Measurements from ENCODE around the gene HMGCL.
A peak's percentile ranks its signal among the peaks of the same experiment; 100 is the strongest.
"Not testable (repeated sequence)": the region's sequence is repeated elsewhere in the genome, so short reads cannot be mapped to it uniquely, and the experiment has no call there.

Gene HMGCL

GRCh38 chr1:23798662-23799142 is 26.5 kb downstream of the HMGCL start:
- no peak for DNase-seq (ENCODE audit: low spot score)

- DNase-seq (ENCODE audit: low spot score): no peak
Observed at GRCh38 chr1:23797478-23798448, 27.5 kb downstream of the HMGCL start.

- no peak for DNase-seq (ENCODE audit: low spot score)
Observed at GRCh38 chr1:23796466-23797271, 28.6 kb downstream of the HMGCL start.

DNA sequence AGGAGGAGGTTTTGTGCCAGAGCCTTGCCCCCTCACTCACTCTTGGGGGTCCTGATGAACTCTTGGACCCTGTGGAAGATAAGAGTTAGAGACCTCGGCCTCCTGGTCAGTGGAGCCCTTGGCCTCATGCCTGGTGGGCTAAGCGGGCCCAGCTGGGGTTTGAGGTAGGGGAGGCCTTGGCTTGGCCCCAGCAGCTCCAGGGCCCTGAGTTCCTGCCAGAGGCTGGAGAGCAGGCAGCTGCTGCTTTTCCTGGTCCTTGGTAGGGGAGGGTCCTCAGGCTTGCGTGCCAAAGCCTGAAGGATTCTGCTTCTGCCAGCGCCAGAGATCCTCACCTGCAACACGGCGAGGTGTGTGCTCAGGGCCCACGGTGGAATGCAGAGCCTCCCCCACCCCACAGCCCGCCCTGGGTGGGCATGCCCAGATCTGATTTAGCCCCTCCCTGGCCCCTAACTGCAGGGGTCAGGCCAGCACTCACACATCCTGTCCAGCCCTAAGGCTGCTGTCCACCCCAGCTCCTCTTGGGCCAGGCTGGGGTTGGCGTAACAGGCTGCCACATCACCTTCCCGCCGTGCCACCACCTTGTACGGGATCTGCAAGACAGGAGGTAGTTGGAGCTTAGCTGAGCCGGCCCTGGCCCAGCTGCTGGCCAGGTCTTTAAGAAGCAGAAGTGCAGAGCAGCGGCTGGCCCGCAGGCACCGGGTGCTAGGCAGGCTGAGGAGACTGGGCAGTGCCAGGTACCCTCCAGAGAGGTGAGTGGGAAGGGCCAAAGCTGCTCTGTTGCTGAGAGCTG is 29.4 kb downstream of the HMGCL start:
- DNase-seq (ENCODE audit: low spot score): no peak

DNA sequence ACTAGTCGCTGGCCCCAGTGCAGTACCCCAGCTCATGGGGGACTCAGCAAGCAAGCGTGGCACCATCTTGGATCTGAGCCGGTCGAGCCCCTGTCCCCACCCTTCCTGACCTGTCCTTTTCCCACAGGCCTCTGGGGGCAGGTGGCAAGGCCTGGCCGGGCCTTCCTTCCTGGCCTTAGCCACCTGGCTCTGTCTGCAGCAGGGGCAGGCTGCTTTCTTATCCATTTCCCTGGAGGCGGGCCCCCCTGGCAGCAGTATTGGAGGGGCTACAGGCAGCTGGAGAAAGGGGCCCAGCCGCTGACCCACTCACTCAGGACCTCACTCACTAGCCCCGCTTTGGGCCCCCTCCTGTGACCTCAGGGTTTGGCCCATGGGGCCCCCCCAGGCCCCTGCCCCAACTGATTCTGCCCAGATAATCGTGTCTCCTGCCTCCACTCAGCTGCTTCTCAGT is 30.5 kb downstream of the HMGCL start:
- not testable (repeated sequence) for DNase-seq (ENCODE audit: low spot score)

- no peak for DNase-seq (ENCODE audit: low spot score)
Observed at GRCh38 chr1:23793861-23794731, 31.1 kb downstream of the HMGCL start.

DNA sequence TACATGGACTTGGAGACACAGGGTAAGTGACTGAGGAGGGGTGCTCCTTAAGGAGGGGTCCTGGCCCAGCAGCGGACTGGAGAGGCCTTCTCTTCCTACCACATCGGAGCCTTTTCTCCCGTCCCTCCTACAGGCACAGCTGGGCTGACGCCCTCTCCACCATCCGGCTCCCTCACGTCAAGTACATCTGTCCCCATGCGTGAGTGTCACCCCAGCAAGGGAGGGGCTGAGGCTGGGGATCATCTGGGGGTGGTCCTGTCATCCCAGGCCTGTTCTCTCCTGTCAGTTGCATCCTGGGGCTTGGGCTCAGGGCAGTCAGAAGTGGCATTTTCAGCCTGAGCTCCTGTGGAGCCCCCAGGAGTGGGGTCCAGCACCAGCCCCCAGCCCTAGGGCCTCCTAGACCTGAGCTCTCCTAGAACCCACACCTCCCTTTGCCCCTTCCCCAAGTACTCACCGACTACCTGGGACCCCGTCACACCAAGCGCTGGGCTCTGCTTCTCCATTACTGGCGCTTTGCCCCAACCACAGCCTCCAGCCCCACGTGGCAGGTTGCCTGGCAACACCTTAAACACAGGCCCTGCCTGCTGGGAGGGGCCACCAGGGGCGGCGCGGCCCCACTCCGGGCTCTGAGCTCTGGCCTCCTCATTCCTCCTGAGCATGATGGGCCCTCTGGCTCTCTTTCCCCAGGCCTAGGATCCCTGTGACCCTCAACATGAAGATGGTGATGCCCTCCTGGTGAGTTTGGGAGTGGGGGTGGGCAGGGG is 32.0 kb downstream of the HMGCL start:
- DNase-seq (ENCODE audit: low spot score): peak; percentile 62

GRCh38 chr1:23792151-23792945 is 32.9 kb downstream of the HMGCL start:
- no peak for DNase-seq (ENCODE audit: low spot score)

- DNase-seq (ENCODE audit: low spot score): peak; percentile 48
Observed at GRCh38 chr1:23791516-23792047, 33.6 kb downstream of the HMGCL start.

- DNase-seq (ENCODE audit: low spot score): peak; percentile 95
Observed at GRCh38 chr1:23790696-23791515, 34.3 kb downstream of the HMGCL start, which contains the start of gene LYPLA2. TSS of gene LYPLA2 (plus strand) at chr1:23791145. CDS start at chr1:23792683, 1,538 bp downstream.

- DNase-seq (ENCODE audit: low spot score): no peak
Observed at GRCh38 chr1:23788695-23789094, 36.5 kb downstream of the HMGCL start.

DNA sequence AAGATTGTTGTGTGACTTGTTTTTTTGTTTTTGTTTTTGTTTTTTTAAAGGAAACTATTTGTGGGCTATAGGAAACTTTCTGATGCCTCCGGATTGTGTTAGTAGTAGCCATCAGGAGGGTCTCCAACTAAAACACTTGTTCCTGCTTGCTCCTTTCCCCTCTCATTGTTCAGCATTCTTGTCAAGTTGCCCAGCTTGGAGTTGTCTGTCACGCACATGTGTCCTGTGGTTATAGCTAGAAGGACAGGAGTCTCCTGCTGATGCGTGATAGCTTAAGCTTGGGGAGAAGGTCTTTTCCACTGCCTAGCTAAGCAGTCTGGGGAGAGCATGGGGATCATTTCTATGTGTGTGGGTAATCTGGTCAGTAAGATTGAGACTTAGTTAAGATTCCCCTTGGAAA is 37.5 kb downstream of the HMGCL start:
- DNase-seq (ENCODE audit: low spot score): no peak

DNA sequence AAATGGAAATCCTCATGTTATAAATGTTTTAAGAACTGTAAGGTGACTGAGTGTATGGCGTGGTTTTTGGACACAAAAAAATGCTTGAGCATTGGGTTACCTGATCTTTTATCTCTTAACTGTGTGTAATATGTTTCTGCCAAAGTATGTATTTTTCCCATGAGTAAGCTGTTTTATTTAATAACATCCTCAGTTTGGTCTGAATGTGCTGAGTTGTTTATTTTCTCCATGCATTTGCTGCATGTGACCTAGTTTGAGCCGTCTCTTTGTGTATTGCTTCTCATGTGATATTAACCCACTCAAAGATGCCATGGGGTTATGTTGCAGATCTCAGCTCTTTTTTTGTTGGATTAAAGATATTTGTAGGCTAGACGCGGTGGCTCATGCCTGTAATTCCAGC is 40.4 kb downstream of the HMGCL start:
- DNase-seq (ENCODE audit: low spot score): no peak

DNA sequence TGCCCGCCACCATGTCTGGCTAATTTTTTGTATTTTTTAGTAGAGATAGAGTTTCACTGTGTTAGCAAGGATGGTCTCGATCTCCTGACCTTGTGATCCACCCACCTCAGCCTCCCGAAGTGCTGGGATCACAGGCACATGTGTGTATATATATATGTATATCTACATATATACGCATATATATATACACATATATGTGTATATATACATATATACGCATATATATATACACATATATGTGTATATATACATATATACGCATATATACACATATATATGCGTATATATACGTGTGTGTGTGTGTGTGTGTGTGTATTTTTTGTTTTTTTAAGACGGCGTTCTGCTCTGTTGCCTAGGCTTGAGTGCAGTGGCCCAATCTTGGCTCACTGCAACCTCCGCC is 42.1 kb downstream of the HMGCL start:
- not testable (repeated sequence) for DNase-seq (ENCODE audit: low spot score)

DNA sequence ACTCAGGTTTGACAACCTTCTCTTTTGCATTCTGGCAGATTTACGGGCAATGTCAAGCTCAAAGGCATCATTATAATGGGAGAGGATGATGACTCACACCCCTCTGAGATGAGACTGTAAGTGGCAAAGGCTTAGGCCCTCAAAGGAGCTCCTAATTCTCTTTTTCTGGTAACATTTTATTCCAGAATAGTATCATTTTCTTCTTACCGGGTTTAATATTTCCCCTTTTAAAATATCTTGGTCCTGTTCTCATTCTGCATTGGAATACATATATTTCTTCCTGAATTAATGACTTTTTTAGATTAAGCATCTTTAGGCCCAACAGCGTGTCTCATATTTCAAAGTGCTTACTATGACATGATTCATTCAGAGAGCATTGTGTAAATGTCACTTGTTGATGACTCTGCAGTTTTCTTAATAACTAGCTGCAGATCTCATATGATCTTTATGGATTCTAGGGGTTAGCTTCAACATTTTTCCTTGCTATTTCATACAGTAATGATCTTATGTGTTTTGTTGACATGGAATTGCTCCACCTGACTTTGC is 45.3 kb downstream of the HMGCL start:
- peak; percentile 43 for DNase-seq (ENCODE audit: low spot score)

DNA sequence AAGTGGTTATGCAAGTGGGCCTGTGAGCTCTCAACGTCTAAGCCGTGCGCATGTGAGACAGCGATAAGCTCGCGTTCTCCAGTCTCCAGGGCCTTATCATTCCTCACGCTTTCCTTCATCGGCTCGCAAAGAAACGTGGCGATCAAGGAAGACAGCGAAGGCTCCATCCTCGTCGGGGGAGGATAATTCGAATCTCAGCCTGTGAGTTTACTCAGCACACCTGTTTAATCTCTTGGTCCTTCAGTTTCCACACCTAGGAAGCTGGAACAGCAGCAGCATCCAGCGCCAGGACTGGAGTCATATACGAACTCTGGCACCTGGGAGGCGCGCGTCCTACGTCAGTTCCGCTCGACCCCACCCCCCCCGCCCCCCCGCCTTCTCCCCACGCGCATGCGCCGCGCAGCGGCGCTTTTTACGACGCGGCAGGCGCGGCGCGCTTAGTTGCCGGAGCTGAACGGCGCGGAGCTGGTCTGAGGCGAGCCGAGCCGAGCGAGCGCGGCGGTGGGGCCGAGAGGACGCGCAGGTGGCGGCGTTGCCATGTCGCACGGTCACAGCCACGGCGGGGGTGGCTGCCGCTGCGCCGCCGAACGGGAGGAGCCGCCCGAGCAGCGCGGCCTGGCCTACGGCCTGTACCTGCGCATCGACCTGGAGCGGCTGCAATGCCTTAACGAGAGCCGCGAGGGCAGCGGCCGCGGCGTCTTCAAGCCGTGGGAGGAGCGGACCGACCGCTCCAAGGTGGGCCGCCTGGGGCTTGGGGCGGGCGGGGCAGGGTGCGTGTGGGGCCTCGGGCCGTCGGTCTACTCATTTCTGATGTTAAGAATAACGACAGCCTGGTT is 47.0 kb downstream of the HMGCL start, which contains the start of gene PITHD1:
Gene PITHD1 (plus strand): TSS at position 440 of the 836 bp plus-strand sequence. CDS start 98 bp downstream, at position 538.
- DNase-seq (ENCODE audit: low spot score): peak; percentile 99

GRCh38 chr1:23776217-23776616 is 49.0 kb downstream of the HMGCL start:
- DNase-seq (ENCODE audit: low spot score): no peak

All from AG20443 (cell line).